ENCODE measurements around the gene ADRA2B.

The ADRA2B gene

GRCh38 chr2:96111823-96112500, 4.4 kb downstream of the ADRA2B start:
- intact Hi-C loops (cut with DNase I) = loop anchor here (10.0 kb wide), 1 partner anchor 87 kb away; no protein-coding TSS in a partner anchor
- DNase-seq = peak in 5 of 42 donors; percentile 26 to 70 (median 39)

- DNase-seq = peak in 1 of 42 donors; percentile 20
- intact Hi-C loops (cut with DNase I) = loop anchor here (10.0 kb wide), 1 partner anchor 86 kb away; no protein-coding TSS in a partner anchor
Measured at GRCh38 chr2:96111257-96111640, 5.1 kb downstream of the ADRA2B start.

GRCh38 chr2:96110621-96111256, 5.6 kb downstream of the ADRA2B start:
- no peak for DNase-seq
- intact Hi-C loops (cut with DNase I) = loop anchor here (10.0 kb wide), 1 partner anchor 86 kb away; no protein-coding TSS in a partner anchor

- DNase-seq = no peak
- intact Hi-C loops (cut with DNase I) = loop anchor here (10.0 kb wide), 1 partner anchor 85 kb away; no protein-coding TSS in a partner anchor
Measured at GRCh38 chr2:96109931-96110511, 6.3 kb downstream of the ADRA2B start.

- intact Hi-C loops (cut with DNase I) = no loop called here
Measured at GRCh38 chr2:96109361-96109680, 7.0 kb downstream of the ADRA2B start.

DNA sequence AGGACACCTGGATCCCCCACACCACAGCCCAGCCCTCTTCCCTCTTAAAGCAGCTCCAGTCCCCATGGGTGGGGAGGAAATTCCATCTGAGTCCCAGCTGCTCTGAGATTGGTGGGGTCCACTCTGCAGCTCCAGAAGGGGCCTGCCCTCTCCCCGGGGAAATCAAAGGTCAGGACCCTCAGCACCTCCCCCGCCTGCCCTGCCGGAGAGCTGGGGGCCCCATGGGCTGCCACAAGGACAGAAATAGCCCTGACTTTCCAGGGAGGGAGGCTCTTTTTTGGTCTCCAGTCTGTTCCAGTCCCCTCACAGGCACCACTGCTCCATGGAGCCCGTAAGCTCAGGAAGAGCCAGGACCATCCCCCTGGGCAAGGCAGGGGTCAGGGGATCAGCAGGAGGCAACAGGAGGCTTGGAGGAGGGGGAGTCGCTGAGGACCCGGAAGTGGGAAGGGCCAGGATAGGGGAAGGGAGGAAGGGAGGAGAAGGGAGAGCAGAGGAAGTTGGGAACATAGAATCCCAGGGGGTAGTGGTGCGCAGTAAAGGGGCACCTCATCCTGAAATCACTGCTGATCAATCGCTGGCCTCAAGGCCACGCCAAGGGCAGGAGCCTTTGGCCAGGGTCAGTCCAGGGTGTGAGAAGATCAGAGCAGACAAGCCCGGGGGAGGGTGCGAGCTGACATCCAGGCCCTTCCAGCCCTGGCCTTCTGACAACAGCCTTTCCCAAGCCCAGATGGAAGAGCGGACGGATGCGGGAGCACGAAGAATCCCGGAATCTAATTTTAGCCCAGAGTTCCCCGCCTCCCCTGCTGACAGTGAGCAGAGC, 7.6 kb downstream of the ADRA2B start:
- no peak for DNase-seq
- intact Hi-C loops (cut with DNase I) = no loop called here

More at GRCh38 chr2:96109361-96109680, 7.0 kb downstream of the ADRA2B start:
- DNase-seq = no peak

GRCh38 chr2:96108151-96108540, 8.2 kb downstream of the ADRA2B start:
- intact Hi-C loops (cut with DNase I) = no loop called here
- DNase-seq = no peak

GRCh38 chr2:96107708-96108065, 8.7 kb downstream of the ADRA2B start:
- intact Hi-C loops (cut with DNase I) = no loop called here
- DNase-seq = peak in 1 of 42 donors; percentile 10

DNA sequence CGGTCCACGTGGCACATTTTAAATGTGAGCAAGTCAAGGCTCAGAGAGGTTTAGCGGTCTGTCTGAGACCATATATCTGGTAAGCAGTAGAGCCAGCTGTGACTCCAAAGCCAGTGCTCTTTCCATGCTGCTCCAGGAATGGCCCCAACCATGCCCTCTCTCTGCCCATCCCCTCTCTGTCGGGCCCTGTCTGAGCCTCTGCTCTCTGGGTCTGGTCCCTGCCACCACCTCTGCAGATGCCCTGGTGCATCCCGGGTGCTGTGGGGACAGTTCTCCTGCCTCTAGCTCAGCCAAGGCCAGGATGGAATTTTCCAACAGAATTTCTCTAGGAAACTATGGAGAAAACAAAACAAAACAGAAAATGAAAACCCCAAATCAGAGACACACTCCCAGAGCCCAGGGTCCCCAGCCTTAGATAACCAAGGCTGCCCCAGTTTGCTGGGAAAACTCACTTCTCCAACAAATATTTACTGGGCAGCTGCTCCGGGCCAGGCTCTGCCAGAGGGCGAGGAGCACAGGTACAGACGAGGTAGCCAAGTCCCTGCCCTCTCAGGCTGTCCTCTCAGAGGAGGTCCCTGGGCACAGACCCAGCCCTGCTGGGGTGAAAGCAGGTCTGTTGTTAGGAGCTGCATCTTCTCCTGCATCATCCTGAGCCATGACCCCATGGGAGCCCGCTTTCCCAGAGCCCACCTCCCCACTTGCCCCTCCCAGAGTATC, 9.2 kb downstream of the ADRA2B start:
- intact Hi-C loops (cut with DNase I) = no loop called here
- DNase-seq = peak in 1 of 42 donors; percentile 25

GRCh38 chr2:96105994-96106715, 10.2 kb downstream of the ADRA2B start:
- DNase-seq = peak in 1 of 42 donors; percentile 15
- intact Hi-C loops (cut with DNase I) = no loop called here

DNA sequence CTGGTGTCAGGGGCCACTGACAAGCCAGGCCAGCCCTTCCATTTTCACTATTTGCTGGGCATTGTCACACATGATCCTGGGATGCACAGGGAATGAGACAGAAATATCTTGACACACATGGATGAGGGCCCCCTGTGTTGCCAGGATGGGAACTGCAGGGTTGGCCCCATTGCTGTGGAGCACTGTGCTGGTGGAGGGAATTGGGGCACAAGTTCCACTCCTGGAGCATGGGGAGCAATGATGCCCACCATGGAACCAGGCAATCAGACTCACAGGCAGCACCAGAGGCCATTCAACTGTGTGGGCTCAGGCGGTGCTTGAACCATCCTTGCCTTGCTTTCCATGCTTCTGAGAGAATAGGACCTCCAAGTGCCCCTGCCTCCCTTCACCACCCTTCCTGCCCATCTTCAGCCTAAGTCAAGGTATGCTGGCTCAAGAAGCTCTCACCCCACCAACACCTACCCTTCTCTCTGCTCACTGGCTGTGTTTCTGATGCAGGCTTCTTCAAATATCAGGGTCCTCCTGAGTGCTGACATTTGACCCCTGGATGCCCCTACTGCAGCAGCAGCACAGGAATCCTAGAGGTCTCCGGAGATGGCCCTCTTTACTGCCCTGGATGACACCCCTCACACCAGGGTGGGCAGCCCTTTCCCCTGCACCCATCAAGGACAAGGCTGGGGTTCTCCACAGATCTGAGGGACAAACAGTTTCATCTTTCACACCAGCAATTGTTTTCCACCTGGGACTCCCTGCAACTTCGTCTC, 11.0 kb downstream of the ADRA2B start:
- intact Hi-C loops (cut with DNase I) = no loop called here
- peak in 5 of 42 donors; percentile 1 to 10 (median 7) for DNase-seq

DNA sequence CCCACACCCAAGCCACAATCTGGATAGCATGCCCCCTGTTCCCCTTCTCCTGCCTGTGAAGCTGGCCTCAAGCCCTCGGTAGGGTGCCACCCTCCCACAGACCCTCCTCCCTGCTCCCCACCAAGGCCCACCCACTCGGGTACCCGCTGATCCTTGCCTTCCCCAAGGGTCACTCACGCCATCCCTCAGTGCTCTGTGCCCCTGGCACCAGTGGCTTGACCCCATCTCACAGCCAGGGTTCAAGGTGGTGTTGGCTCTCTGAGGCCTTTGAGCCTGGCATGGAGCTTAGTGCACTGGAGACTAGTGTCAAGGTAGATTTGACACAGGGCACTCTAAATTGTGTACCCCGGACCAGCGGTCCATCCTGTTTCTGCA, 11.9 kb downstream of the ADRA2B start:
- intact Hi-C loops (cut with DNase I) = no loop called here
- peak in 5 of 42 donors; percentile 1 to 18 (median 12) for DNase-seq

GRCh38 chr2:96103761-96104486, 12.4 kb downstream of the ADRA2B start:
- peak in 9 of 42 donors; percentile 1 to 23 (median 3) for DNase-seq
- intact Hi-C loops (cut with DNase I) = no loop called here

DNA sequence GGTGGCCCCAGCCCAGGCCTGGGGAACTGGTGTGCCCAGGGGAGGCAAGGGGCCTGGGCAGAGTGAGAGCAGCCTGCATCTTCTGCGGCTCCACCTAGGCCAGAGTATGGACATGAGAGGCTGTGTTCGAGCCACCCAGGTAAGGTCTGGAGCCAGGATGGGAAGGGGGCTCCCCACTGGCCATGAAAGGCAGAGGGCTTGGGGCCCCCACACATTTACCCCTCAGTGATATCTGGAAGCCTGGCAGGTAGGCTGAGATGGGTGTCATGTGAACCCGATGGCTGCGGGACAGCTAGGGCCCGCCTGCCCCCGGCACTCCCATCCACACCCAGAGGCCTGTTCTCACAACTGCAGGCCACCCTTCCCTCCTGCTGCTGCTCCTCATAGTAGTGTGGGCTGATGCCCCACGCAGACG, 13.2 kb downstream of the ADRA2B start:
- intact Hi-C loops (cut with DNase I) = no loop called here
- peak in 14 of 42 donors; percentile 1 to 25 (median 8) for DNase-seq

DNA sequence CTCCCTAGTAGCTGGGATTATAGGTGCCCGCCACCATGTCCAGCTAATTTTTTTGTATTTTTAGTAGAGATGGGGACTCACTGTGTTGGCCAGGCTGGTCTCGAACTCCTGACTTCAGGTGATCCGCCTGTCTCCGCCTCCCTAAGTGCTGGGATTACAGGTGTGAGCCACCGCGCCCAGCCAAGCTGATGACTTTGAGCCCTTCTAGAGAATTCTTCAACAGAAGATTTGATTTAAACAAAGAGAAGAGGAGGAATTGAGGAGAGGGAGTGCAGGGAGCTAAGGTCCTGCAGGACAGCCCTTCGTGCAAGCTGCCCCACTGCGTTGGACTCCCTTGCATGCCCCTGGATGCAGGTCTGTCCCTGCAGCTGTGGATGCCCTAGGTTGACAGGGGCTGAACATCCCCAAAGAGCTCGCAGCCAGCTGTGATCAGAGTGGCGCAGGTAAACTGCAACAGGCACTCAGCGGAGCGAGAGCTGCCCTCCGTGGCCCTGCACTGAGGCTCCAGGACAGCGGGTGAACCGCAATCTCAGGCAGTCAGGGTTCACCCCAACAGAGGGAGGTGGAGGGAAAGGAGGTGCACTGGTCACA, 13.7 kb downstream of the ADRA2B start:
- DNase-seq = peak in 14 of 42 donors; percentile 2 to 30 (median 8)

GRCh38 chr2:96100893-96101304, 15.5 kb downstream of the ADRA2B start:
- intact Hi-C loops (cut with DNase I) = no loop called here
- DNase-seq = peak in 14 of 42 donors; percentile 0 to 18 (median 6)

More for the DNA sequence above, 13.7 kb downstream of the ADRA2B start:
- intact Hi-C loops (cut with DNase I) = no loop called here
